Measurements from ENCODE around the gene KCNN3.

The KCNN3 gene

GRCh38 chr1:154751690-154752089 is 118.4 kb downstream of the KCNN3 start:
- peaks cover 3 to 4% of the 10 kb centered on the region in 2 donors for H3K4me1 ChIP-seq (ENCODE audit: control insufficient read depth in 2 of 2, insufficient read depth in 2 of 2, low read length in 2 of 2)
- peaks cover 6 to 11% of the 10 kb centered on the region in 2 donors for H3K27me3 ChIP-seq (ENCODE audit: control insufficient read depth in 2 of 2, insufficient read depth in 2 of 2, low read length in 2 of 2)
- H3K9ac ChIP-seq (ENCODE audit: low read depth in 1 of 2, low read length in 2 of 2): no peak overlapping the region
- H3K4me3 ChIP-seq (ENCODE audit: low read length in 2 of 2): no peak overlapping the region
- H3K9me3 ChIP-seq (ENCODE audit: control insufficient read depth in 2 of 2, low read length in 2 of 2): no peaks in the 10 kb centered on the region
- H3K27ac ChIP-seq (ENCODE audit: low read depth in 2 of 2, low read length in 2 of 2): no peak overlapping the region
- no peaks in the 10 kb centered on the region for H3K36me3 ChIP-seq (ENCODE audit: control insufficient read depth in 2 of 2, insufficient read depth in 2 of 2, low read length in 2 of 2)

- Histone ChIP-seq H3K27me3 (ENCODE audit: control insufficient read depth in 2 of 2, insufficient read depth in 2 of 2, low read length in 2 of 2) (peaks cover 7 to 11% of the 10 kb centered on the region in 2 donors), H3K9me3 (ENCODE audit: control insufficient read depth in 2 of 2, low read length in 2 of 2) (no peaks in the 10 kb centered on the region), H3K36me3 (ENCODE audit: control insufficient read depth in 2 of 2, insufficient read depth in 2 of 2, low read length in 2 of 2) (no peaks in the 10 kb centered on the region), H3K9ac (ENCODE audit: low read depth in 1 of 2, low read length in 2 of 2) (no peak overlapping the region), H3K4me1 (ENCODE audit: control insufficient read depth in 2 of 2, insufficient read depth in 2 of 2, low read length in 2 of 2) (peaks cover 3 to 4% of the 10 kb centered on the region in 2 donors), H3K27ac (ENCODE audit: low read depth in 2 of 2, low read length in 2 of 2) (no peak overlapping the region), H3K4me3 (ENCODE audit: low read length in 2 of 2) (no peak overlapping the region)
Measured at GRCh38 chr1:154750681-154751665, 119.1 kb downstream of the KCNN3 start.

- peaks cover 3 to 4% of the 10 kb centered on the region in 2 donors for H3K4me1 ChIP-seq (ENCODE audit: control insufficient read depth in 2 of 2, insufficient read depth in 2 of 2, low read length in 2 of 2)
- peaks cover 7 to 11% of the 10 kb centered on the region in 2 donors for H3K27me3 ChIP-seq (ENCODE audit: control insufficient read depth in 2 of 2, insufficient read depth in 2 of 2, low read length in 2 of 2)
- H3K9me3 ChIP-seq (ENCODE audit: control insufficient read depth in 2 of 2, low read length in 2 of 2): no peaks in the 10 kb centered on the region
- no peak overlapping the region for H3K9ac ChIP-seq (ENCODE audit: low read depth in 1 of 2, low read length in 2 of 2)
- H3K4me3 ChIP-seq (ENCODE audit: low read length in 2 of 2): no peak overlapping the region
- H3K27ac ChIP-seq (ENCODE audit: low read depth in 2 of 2, low read length in 2 of 2): no peak overlapping the region
- H3K36me3 ChIP-seq (ENCODE audit: control insufficient read depth in 2 of 2, insufficient read depth in 2 of 2, low read length in 2 of 2): no peaks in the 10 kb centered on the region
Measured at GRCh38 chr1:154749078-154749760, 120.9 kb downstream of the KCNN3 start.

- Histone ChIP-seq H3K27me3 (ENCODE audit: control insufficient read depth in 2 of 2, insufficient read depth in 2 of 2, low read length in 2 of 2) (peaks cover 7 to 11% of the 10 kb centered on the region in 2 donors), H3K9ac (ENCODE audit: low read depth in 1 of 2, low read length in 2 of 2) (no peak overlapping the region), H3K4me3 (ENCODE audit: low read length in 2 of 2) (no peak overlapping the region), H3K9me3 (ENCODE audit: control insufficient read depth in 2 of 2, low read length in 2 of 2) (no peaks in the 10 kb centered on the region), H3K36me3 (ENCODE audit: control insufficient read depth in 2 of 2, insufficient read depth in 2 of 2, low read length in 2 of 2) (no peaks in the 10 kb centered on the region), H3K27ac (ENCODE audit: low read depth in 2 of 2, low read length in 2 of 2) (no peak overlapping the region), H3K4me1 (ENCODE audit: control insufficient read depth in 2 of 2, insufficient read depth in 2 of 2, low read length in 2 of 2) (peaks cover 3 to 4% of the 10 kb centered on the region in 2 donors)
Measured at GRCh38 chr1:154748405-154748775, 121.7 kb downstream of the KCNN3 start.

GRCh38 chr1:154747740-154748404 is 122.2 kb downstream of the KCNN3 start:
- H3K27ac ChIP-seq (ENCODE audit: low read depth in 2 of 2, low read length in 2 of 2): no peak overlapping the region
- H3K4me1 ChIP-seq (ENCODE audit: control insufficient read depth in 2 of 2, insufficient read depth in 2 of 2, low read length in 2 of 2): peaks cover 3 to 4% of the 10 kb centered on the region in 2 donors
- H3K27me3 ChIP-seq (ENCODE audit: control insufficient read depth in 2 of 2, insufficient read depth in 2 of 2, low read length in 2 of 2): peaks cover 7 to 11% of the 10 kb centered on the region in 2 donors
- H3K36me3 ChIP-seq (ENCODE audit: control insufficient read depth in 2 of 2, insufficient read depth in 2 of 2, low read length in 2 of 2): no peaks in the 10 kb centered on the region
- no peak overlapping the region for H3K9ac ChIP-seq (ENCODE audit: low read depth in 1 of 2, low read length in 2 of 2)
- H3K9me3 ChIP-seq (ENCODE audit: control insufficient read depth in 2 of 2, low read length in 2 of 2): no peaks in the 10 kb centered on the region
- H3K4me3 ChIP-seq (ENCODE audit: low read length in 2 of 2): no peak overlapping the region

GRCh38 chr1:154747380-154747739 is 122.7 kb downstream of the KCNN3 start:
- no peak overlapping the region for H3K9ac ChIP-seq (ENCODE audit: low read depth in 1 of 2, low read length in 2 of 2)
- no peak overlapping the region for H3K4me3 ChIP-seq (ENCODE audit: low read length in 2 of 2)
- H3K9me3 ChIP-seq (ENCODE audit: control insufficient read depth in 2 of 2, low read length in 2 of 2): no peaks in the 10 kb centered on the region
- peaks cover 7 to 14% of the 10 kb centered on the region in 2 donors for H3K27me3 ChIP-seq (ENCODE audit: control insufficient read depth in 2 of 2, insufficient read depth in 2 of 2, low read length in 2 of 2)
- H3K4me1 ChIP-seq (ENCODE audit: control insufficient read depth in 2 of 2, insufficient read depth in 2 of 2, low read length in 2 of 2): peaks cover 3 to 4% of the 10 kb centered on the region in 2 donors
- no peaks in the 10 kb centered on the region for H3K36me3 ChIP-seq (ENCODE audit: control insufficient read depth in 2 of 2, insufficient read depth in 2 of 2, low read length in 2 of 2)
- H3K27ac ChIP-seq (ENCODE audit: low read depth in 2 of 2, low read length in 2 of 2): no peak overlapping the region

- Histone ChIP-seq H3K9ac (ENCODE audit: low read depth in 1 of 2, low read length in 2 of 2) (no peak overlapping the region), H3K27me3 (ENCODE audit: control insufficient read depth in 2 of 2, insufficient read depth in 2 of 2, low read length in 2 of 2) (peaks cover 12 to 15% of the 10 kb centered on the region in 2 donors), H3K27ac (ENCODE audit: low read depth in 2 of 2, low read length in 2 of 2) (no peak overlapping the region), H3K4me3 (ENCODE audit: low read length in 2 of 2) (no peak overlapping the region), H3K9me3 (ENCODE audit: control insufficient read depth in 2 of 2, low read length in 2 of 2) (no peaks in the 10 kb centered on the region), H3K4me1 (ENCODE audit: control insufficient read depth in 2 of 2, insufficient read depth in 2 of 2, low read length in 2 of 2) (peaks cover 3 to 4% of the 10 kb centered on the region in 2 donors), H3K36me3 (ENCODE audit: control insufficient read depth in 2 of 2, insufficient read depth in 2 of 2, low read length in 2 of 2) (no peaks in the 10 kb centered on the region)
Measured at GRCh38 chr1:154746622-154747299, 123.3 kb downstream of the KCNN3 start.

- no peak overlapping the region for H3K4me3 ChIP-seq (ENCODE audit: low read length in 2 of 2)
- no peak overlapping the region for H3K9ac ChIP-seq (ENCODE audit: low read depth in 1 of 2, low read length in 2 of 2)
- peaks cover 3 to 4% of the 10 kb centered on the region in 2 donors for H3K4me1 ChIP-seq (ENCODE audit: control insufficient read depth in 2 of 2, insufficient read depth in 2 of 2, low read length in 2 of 2)
- no peak overlapping the region for H3K27ac ChIP-seq (ENCODE audit: low read depth in 2 of 2, low read length in 2 of 2)
- peaks cover 12 to 15% of the 10 kb centered on the region in 2 donors for H3K27me3 ChIP-seq (ENCODE audit: control insufficient read depth in 2 of 2, insufficient read depth in 2 of 2, low read length in 2 of 2)
- no peaks in the 10 kb centered on the region for H3K9me3 ChIP-seq (ENCODE audit: control insufficient read depth in 2 of 2, low read length in 2 of 2)
- H3K36me3 ChIP-seq (ENCODE audit: control insufficient read depth in 2 of 2, insufficient read depth in 2 of 2, low read length in 2 of 2): no peaks in the 10 kb centered on the region
Measured at GRCh38 chr1:154745750-154746425, 124.2 kb downstream of the KCNN3 start.

- H3K27ac ChIP-seq (ENCODE audit: low read depth in 2 of 2, low read length in 2 of 2): no peak overlapping the region
- H3K4me3 ChIP-seq (ENCODE audit: low read length in 2 of 2): no peak overlapping the region
- no peaks in the 10 kb centered on the region for H3K36me3 ChIP-seq (ENCODE audit: control insufficient read depth in 2 of 2, insufficient read depth in 2 of 2, low read length in 2 of 2)
- peaks cover 12 to 15% of the 10 kb centered on the region in 2 donors for H3K27me3 ChIP-seq (ENCODE audit: control insufficient read depth in 2 of 2, insufficient read depth in 2 of 2, low read length in 2 of 2)
- H3K9ac ChIP-seq (ENCODE audit: low read depth in 1 of 2, low read length in 2 of 2): no peak overlapping the region
- H3K4me1 ChIP-seq (ENCODE audit: control insufficient read depth in 2 of 2, insufficient read depth in 2 of 2, low read length in 2 of 2): peaks cover 3 to 4% of the 10 kb centered on the region in 2 donors
- no peaks in the 10 kb centered on the region for H3K9me3 ChIP-seq (ENCODE audit: control insufficient read depth in 2 of 2, low read length in 2 of 2)
Measured at GRCh38 chr1:154745286-154745731, 124.8 kb downstream of the KCNN3 start.
